OCI-LY7 (cell line): ENCODE data around the gene CAPN7. TPM values are rescaled to one million over a fixed set of nuclear protein-coding genes. Genes with fewer than 3 reads are reported as not detected.

Experiments
- BruUV-seq: library from RNA; stranded (reverse); fragments of 400-500 nt; replicated peaks from 2 replicates; lab custom pipeline; 2021; lab: Mats Ljungman, UMichigan
- CTCF ChIA-PET: fragments of 300-600 bp; sonication (Branson Sonifier 250); formaldehyde crosslinking; loops from one replicate; lab custom pipeline; 2022; ENCODE audit warnings: antibody characterized with exemption; ENCODE audit not compliant: unreplicated experiment; lab: Charles Lee
- POLR2A ChIA-PET: fragments of 300-600 bp; sonication (Branson Sonifier 250); formaldehyde crosslinking; loops from one replicate; lab custom pipeline; 2022; ENCODE audit warnings: antibody characterized with exemption; lab: Charles Lee
- DNase-seq: peaks from one replicate; pipeline ENCODE4 v3.0.0-alpha.2; 2015; ENCODE audit warnings: low spot score
- H2AFZ ChIP-seq: fragments of 200-600 bp; sonication (generic), shearing (Covaris generic); 2 replicates; pipeline ENCODE4 v1.6.1; 2014; ENCODE audit warnings: mild to moderate bottlenecking, antibody characterized with exemption, low read length, moderate library complexity
- H3K27ac ChIP-seq: fragments of 200-600 bp; sonication (generic); 2 replicates; pipeline ENCODE4 v1.5.1; 2014; ENCODE audit warnings: mixed run types, low read depth, mild to moderate bottlenecking, moderate library complexity, low read length, inconsistent platforms; ENCODE audit not compliant: poor library complexity, severe bottlenecking
- H3K36me3 ChIP-seq: fragments of 200-600 bp; sonication (generic); 2 replicates; pipeline ENCODE4 v1.6.1; 2014; ENCODE audit warnings: mild to moderate bottlenecking, antibody characterized with exemption, low read length, moderate library complexity, mixed read lengths; ENCODE audit not compliant: insufficient read depth
- H3K4me1 ChIP-seq: fragments of 200-600 bp; sonication (generic); 2 replicates; pipeline ENCODE4 v1.5.1; 2014; ENCODE audit warnings: mild to moderate bottlenecking, low read length; ENCODE audit not compliant: insufficient read depth, poor library complexity, severe bottlenecking
- H3K4me2 ChIP-seq: fragments of 200-600 bp; sonication (generic); 2 replicates; pipeline ENCODE4 v1.6.1; 2014; ENCODE audit warnings: mild to moderate bottlenecking, low read length
- H3K4me3 ChIP-seq: fragments of 200-600 bp; sonication (generic); 2 replicates; pipeline ENCODE4 v1.5.1; 2014; ENCODE audit warnings: mild to moderate bottlenecking, low read depth, low read length; ENCODE audit not compliant: poor library complexity, severe bottlenecking
- H3K79me2 ChIP-seq: fragments of 200-600 bp; sonication (generic); 2 replicates; pipeline ENCODE4 v1.6.1; 2016; ENCODE audit warnings: low read depth, mild to moderate bottlenecking, low read length, moderate library complexity, mixed read lengths; ENCODE audit not compliant: insufficient read depth
- H3K9me2 ChIP-seq: fragments of 200-600 bp; sonication (generic); 2 replicates; pipeline ENCODE4 v1.6.1; 2016; ENCODE audit warnings: mild to moderate bottlenecking, low read length, mixed read lengths; ENCODE audit not compliant: insufficient read depth
- H3K9me3 ChIP-seq: fragments of 200-600 bp; sonication (generic); 2 replicates; pipeline ENCODE4 v1.6.1; 2014; ENCODE audit warnings: mild to moderate bottlenecking, mixed run types, low read length, mixed read lengths
- H4K20me1 ChIP-seq: fragments of 200-600 bp; sonication (generic); 2 replicates; pipeline ENCODE4 v1.6.1; 2014; ENCODE audit warnings: mild to moderate bottlenecking, antibody characterized with exemption, low read length, moderate library complexity, mixed read lengths; ENCODE audit not compliant: insufficient read depth
- EZH2phosphoT487 ChIP-seq: fragments of 200-600 bp; sonication (generic); IDR thresholded peaks from 2 replicates; pipeline ENCODE4 v1.6.1; 2018; ENCODE audit warnings: low read depth, borderline replicate concordance, mild to moderate bottlenecking, mixed run types, antibody characterized with exemption, low read length, moderate library complexity, mixed read lengths
- intact Hi-C: fragments of 100-400 bp; cut with micrococcal nuclease; formaldehyde crosslinking; loops from one replicate; pipeline ENCODE4 v1.10.0; 2022; ENCODE audit not compliant: unreplicated experiment
- total RNA-seq, 2 experiments: library from RNA; depleted of rRNA in 1 of 2; stranded (reverse); fragments of >200 nt in 1 of 2; shearing (Covaris generic) in 1 of 2; gene quantifications; 2 replicates each; pipeline ENCODE4 v1.2.3, GENCODE V29; 2014 to 2022
- TF ChIP-seq, protein P1 (sequence below): fragments of 200-600 bp; sonication (generic); conservative IDR thresholded peaks from 2 replicates; pipeline ENCODE4 v1.5.1; 2014; ENCODE audit warnings: mild to moderate bottlenecking, antibody characterized with exemption, low read length, moderate library complexity, mixed read lengths

CAPN7 gene
- total RNA-seq, 2 experiments from 2014 or later = 33.4 to 41.5 TPM

DNA sequence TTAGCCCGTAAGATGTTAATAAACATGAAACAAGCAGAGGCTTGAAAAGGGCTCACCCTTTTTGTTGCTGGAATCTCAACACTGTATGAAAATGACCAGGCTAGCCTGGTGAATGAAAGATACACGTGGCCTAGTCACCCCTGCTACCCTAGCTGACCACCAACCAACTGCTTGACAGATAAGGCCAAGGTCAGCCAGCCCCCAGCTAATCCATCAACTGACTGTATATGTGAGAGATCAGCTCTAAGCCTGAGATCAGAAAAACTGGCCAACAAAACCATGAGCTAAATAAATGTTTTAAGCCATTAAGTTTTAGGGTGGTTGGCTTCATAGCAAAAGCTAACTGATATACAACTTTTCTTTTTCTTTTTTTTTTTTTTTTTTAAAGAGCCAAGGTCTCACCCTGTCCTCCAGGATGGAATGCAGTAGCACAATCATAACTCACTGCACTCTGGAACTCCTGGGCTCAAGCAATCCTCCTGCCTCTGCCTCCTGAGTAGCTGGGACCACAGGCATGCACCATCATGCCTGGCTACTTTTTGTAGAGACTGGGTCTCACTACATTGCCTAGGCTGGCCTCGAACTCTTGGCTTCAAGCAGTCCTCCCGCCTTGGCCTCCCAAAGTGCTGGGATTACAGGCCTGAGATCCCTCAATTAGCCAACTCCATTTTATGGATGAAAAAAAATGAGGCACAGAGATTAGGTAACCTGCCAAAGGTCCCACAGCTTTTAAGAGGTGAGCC, 91.7 kb downstream of the CAPN7 start:
- Histone ChIP-seq H3K9me2 (no peaks in the 10 kb centered on the region), H3K27ac (no peak overlapping the region), H2AFZ (no peak overlapping the region), H3K79me2 (no peaks in the 10 kb centered on the region), H3K36me3 (peaks cover 43% of the 10 kb centered on the region), H3K4me1 (peaks cover 30% of the 10 kb centered on the region), H3K9me3 (no peaks in the 10 kb centered on the region), H3K4me2 (no peak overlapping the region), H4K20me1 (no peaks in the 10 kb centered on the region), H3K4me3 (no peak overlapping the region)
- DNase-seq = no peak
- intact Hi-C loops = no loop called here
- TF ChIP-seq EZH2phosphoT487 = no peak
- TF ChIP-seq, protein P1, sequence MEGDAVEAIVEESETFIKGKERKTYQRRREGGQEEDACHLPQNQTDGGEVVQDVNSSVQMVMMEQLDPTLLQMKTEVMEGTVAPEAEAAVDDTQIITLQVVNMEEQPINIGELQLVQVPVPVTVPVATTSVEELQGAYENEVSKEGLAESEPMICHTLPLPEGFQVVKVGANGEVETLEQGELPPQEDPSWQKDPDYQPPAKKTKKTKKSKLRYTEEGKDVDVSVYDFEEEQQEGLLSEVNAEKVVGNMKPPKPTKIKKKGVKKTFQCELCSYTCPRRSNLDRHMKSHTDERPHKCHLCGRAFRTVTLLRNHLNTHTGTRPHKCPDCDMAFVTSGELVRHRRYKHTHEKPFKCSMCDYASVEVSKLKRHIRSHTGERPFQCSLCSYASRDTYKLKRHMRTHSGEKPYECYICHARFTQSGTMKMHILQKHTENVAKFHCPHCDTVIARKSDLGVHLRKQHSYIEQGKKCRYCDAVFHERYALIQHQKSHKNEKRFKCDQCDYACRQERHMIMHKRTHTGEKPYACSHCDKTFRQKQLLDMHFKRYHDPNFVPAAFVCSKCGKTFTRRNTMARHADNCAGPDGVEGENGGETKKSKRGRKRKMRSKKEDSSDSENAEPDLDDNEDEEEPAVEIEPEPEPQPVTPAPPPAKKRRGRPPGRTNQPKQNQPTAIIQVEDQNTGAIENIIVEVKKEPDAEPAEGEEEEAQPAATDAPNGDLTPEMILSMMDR = no peak
- POLR2A ChIA-PET = interaction anchor here (0.6 to 1.2 kb wide), 6 partner anchors 11 to 528 kb away, joined by 3 to 5 read pairs (median 4); no protein-coding TSS in a partner anchor
- BruUV-seq = no TSS peak
- CTCF ChIA-PET = no interaction called here

DNA sequence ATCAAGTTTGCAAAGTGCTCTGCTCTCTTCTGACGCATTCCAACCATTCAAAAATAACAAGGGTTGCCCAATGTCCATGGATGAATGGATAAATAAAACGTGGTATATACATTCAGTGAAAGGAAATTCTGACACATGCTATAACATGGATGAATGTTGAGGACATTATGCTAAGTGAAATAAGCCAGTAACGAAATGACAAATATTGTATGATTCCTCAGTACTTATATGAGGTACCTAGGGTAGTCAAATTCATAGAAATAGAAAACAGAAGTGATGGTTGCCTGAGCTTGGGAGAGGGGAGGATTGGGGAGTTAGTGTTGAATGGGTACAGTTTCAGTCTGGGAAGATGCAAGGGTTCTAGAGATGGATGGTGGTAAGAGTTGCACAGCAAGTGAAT, 92.5 kb downstream of the CAPN7 start:
- Histone ChIP-seq H3K4me3 (no peak overlapping the region), H3K79me2 (no peaks in the 10 kb centered on the region), H2AFZ (no peak overlapping the region), H4K20me1 (no peaks in the 10 kb centered on the region), H3K27ac (no peak overlapping the region), H3K4me1 (peaks cover 24% of the 10 kb centered on the region), H3K4me2 (no peak overlapping the region), H3K9me3 (no peaks in the 10 kb centered on the region), H3K9me2 (no peaks in the 10 kb centered on the region), H3K36me3 (peaks cover 50% of the 10 kb centered on the region)
- ChIA-PET POLR2A (no interaction called here), CTCF (no interaction called here)
- no peak for DNase-seq
- TF ChIP-seq EZH2phosphoT487 = no peak
- TF ChIP-seq, protein P1 = no peak
- intact Hi-C loops = no loop called here
- BruUV-seq = no TSS peak

DNA sequence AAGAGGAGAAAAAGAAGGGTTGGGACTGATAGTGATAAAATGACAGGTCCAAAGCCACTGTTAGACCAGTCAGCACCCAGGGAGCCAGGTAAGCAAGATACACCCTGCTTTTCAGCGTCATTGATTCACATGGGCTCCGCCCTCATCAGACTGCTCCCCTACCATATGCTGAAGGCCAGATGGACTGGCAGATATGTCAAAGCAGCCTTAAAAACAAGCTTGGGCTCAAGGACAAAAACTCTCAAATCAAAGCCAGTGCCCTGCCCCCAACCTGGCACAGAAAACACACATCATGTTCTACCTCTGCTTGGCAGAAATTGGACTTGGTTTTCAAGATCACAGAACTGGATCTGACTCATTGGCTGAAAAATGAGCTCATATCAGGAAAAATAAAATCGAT, 93.0 kb downstream of the CAPN7 start:
- H3K4me1 ChIP-seq = peaks cover 24% of the 10 kb centered on the region
- H4K20me1 ChIP-seq = no peaks in the 10 kb centered on the region
- DNase-seq = no peak
- H2AFZ ChIP-seq = no peak overlapping the region
- no peaks in the 10 kb centered on the region for H3K9me3 ChIP-seq
- H3K4me2 ChIP-seq = no peak overlapping the region
- intact Hi-C loops = no loop called here
- ChIA-PET CTCF (interaction anchor here (1.2 kb wide), 1 partner anchor 32 kb away, joined by 3 read pairs; no protein-coding TSS in a partner anchor), POLR2A (interaction anchor here (0.6 to 2.5 kb wide), 9 partner anchors 8 to 1836 kb away, joined by 3 to 11 read pairs (median 4); no protein-coding TSS in a partner anchor)
- H3K27ac ChIP-seq = no peak overlapping the region
- no peak overlapping the region for H3K4me3 ChIP-seq
- BruUV-seq = no TSS peak
- no peaks in the 10 kb centered on the region for H3K9me2 ChIP-seq
- peaks cover 55% of the 10 kb centered on the region for H3K36me3 ChIP-seq
- no peaks in the 10 kb centered on the region for H3K79me2 ChIP-seq
- TF ChIP-seq, protein P1 = no peak
- no peak for TF ChIP-seq EZH2phosphoT487
